Measurements from ENCODE around the gene MAPRE2. TPM values are rescaled to one million over a fixed set of nuclear protein-coding genes. Genes with fewer than 3 reads are reported as not detected.

MAPRE2 gene
- total and polyA plus RNA-seq, 4 donors, result 65.3 to 203 (median 129) TPM

DNA sequence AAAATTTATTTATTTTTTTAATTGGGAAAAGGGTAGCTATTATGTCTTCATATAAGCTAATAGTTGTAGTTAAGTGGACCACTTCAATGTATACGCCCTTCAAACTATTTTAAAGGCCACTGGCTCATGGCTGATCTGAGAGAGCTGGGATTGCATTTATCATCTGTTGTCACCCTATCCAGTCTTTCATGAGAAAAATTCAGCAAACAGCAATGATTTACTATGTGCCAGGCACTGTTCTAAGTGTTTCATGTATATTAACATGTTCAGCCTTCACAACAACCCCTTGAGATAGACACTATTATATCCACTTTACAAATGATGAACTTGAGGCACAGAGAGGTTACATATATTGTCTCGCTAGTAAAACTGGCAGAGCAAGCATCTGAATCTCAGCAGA, 133.5 kb downstream of the MAPRE2 start:
- no peak overlapping the region for H3K4me3 ChIP-seq (ENCODE audit: low read depth, low read length)
- no peaks in the 10 kb centered on the region for H3K36me3 ChIP-seq (ENCODE audit: control insufficient read depth, insufficient read depth, low read length)
- no peaks in the 10 kb centered on the region for H3K4me1 ChIP-seq (ENCODE audit: control insufficient read depth, insufficient read depth, low read length)
- H3K27me3 ChIP-seq (ENCODE audit: control insufficient read depth, insufficient read depth, low read length), result no peaks in the 10 kb centered on the region
- WGBS (ENCODE audit: insufficient coverage), result 100% methylated on average over 1 of the region's 2 CpGs
- peaks cover 2% of the 10 kb centered on the region for H3K9me3 ChIP-seq (ENCODE audit: control insufficient read depth, insufficient read depth, low read length)
- no peak overlapping the region for H3K27ac ChIP-seq (ENCODE audit: low read depth, low read length)
- no peak for DNase-seq (ENCODE audit: low read depth in 4 of 6, low spot score in 6 of 6)

DNA sequence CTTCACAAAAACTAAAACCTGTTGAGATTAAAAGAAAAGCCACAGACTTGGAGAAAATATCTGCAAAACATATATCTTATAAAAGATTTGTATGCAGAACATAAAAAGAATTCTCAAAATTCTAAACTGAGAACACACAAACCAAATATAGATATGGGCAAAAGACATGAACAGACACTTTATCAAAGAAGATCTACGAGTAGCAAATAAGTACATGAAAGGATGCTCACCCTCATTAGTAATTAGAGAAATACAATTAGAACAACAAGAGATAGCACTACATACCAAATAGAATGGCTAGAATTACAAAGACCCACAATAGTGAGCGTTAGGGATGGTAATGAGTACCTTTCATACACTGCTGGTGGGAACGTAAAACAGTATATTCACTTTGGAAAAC, 135.7 kb downstream of the MAPRE2 start:
- WGBS (ENCODE audit: insufficient coverage), result no CpG with 5 or more reads among the region's 3 CpGs
- Histone ChIP-seq H3K4me3 (ENCODE audit: low read depth, low read length) (no peak overlapping the region), H3K27me3 (ENCODE audit: control insufficient read depth, insufficient read depth, low read length) (no peaks in the 10 kb centered on the region), H3K27ac (ENCODE audit: low read depth, low read length) (no peak overlapping the region), H3K9me3 (ENCODE audit: control insufficient read depth, insufficient read depth, low read length) (peaks cover 2% of the 10 kb centered on the region), H3K4me1 (ENCODE audit: control insufficient read depth, insufficient read depth, low read length) (no peaks in the 10 kb centered on the region), H3K36me3 (ENCODE audit: control insufficient read depth, insufficient read depth, low read length) (no peaks in the 10 kb centered on the region)
- DNase-seq (ENCODE audit: low read depth in 4 of 6, low spot score in 6 of 6), result no peak

- H3K27ac ChIP-seq (ENCODE audit: low read depth, low read length), result no peak overlapping the region
- no peaks in the 10 kb centered on the region for H3K36me3 ChIP-seq (ENCODE audit: control insufficient read depth, insufficient read depth, low read length)
- WGBS (ENCODE audit: insufficient coverage), result no CpG with 5 or more reads among the region's 3 CpGs
- H3K4me3 ChIP-seq (ENCODE audit: low read depth, low read length), result no peak overlapping the region
- H3K9me3 ChIP-seq (ENCODE audit: control insufficient read depth, insufficient read depth, low read length), result peaks cover 2% of the 10 kb centered on the region
- no peaks in the 10 kb centered on the region for H3K4me1 ChIP-seq (ENCODE audit: control insufficient read depth, insufficient read depth, low read length)
- no peaks in the 10 kb centered on the region for H3K27me3 ChIP-seq (ENCODE audit: control insufficient read depth, insufficient read depth, low read length)
- DNase-seq (ENCODE audit: low read depth in 4 of 6, low spot score in 6 of 6), result no peak
Observed at GRCh38 chr18:35178260-35178659, 137.0 kb downstream of the MAPRE2 start.

DNA sequence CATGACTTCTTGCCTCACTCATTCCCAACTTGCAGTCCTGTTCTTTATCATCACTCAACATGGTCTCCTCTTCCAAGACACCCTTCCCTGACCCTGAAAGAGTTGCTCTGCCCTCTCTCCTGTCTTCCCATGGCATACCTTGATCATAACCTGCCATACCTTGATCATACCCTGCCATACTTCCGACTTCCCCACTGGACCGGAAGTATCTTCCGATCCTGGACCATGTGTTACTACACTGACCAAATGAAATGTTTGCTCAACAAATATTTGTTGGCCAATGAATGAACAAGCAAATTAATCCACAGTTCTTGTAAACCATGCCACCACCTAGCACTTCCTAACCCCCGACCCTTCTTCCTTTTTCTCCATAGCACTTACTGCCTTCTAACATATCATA, 138.7 kb downstream of the MAPRE2 start:
- Histone ChIP-seq H3K9me3 (ENCODE audit: control insufficient read depth, insufficient read depth, low read length) (peaks cover 2% of the 10 kb centered on the region), H3K4me1 (ENCODE audit: control insufficient read depth, insufficient read depth, low read length) (no peaks in the 10 kb centered on the region), H3K27ac (ENCODE audit: low read depth, low read length) (no peak overlapping the region), H3K27me3 (ENCODE audit: control insufficient read depth, insufficient read depth, low read length) (no peaks in the 10 kb centered on the region), H3K4me3 (ENCODE audit: low read depth, low read length) (no peak overlapping the region), H3K36me3 (ENCODE audit: control insufficient read depth, insufficient read depth, low read length) (no peaks in the 10 kb centered on the region)
- 93% methylated on average over 4 of the region's 4 CpGs for WGBS (ENCODE audit: insufficient coverage)
- no peak for DNase-seq (ENCODE audit: low read depth in 4 of 6, low spot score in 6 of 6)

DNA sequence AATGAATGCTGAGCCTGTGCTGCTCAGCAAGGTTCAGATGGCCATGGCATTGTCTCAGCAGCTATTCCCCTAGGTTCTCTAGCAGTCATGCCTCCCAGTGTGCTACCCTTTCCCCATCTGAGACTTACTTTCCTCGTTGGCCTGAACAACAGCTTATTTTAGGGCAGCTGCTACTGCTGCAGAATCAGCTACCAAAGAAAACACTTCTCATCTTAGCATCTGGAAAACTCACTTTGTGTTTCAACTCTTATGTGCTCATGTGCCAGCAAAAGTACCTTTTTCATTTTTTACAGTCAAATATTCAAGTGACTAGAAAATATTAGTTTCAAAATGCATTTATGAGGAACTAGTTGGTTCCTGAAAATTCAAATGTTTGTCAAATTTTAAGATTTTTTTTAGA, 139.2 kb downstream of the MAPRE2 start:
- no peak for DNase-seq (ENCODE audit: low read depth in 4 of 6, low spot score in 6 of 6)
- Histone ChIP-seq H3K27me3 (ENCODE audit: control insufficient read depth, insufficient read depth, low read length) (no peaks in the 10 kb centered on the region), H3K36me3 (ENCODE audit: control insufficient read depth, insufficient read depth, low read length) (no peaks in the 10 kb centered on the region), H3K4me3 (ENCODE audit: low read depth, low read length) (no peak overlapping the region), H3K4me1 (ENCODE audit: control insufficient read depth, insufficient read depth, low read length) (no peaks in the 10 kb centered on the region), H3K27ac (ENCODE audit: low read depth, low read length) (no peak overlapping the region), H3K9me3 (ENCODE audit: control insufficient read depth, insufficient read depth, low read length) (peaks cover 2% of the 10 kb centered on the region)
- WGBS (ENCODE audit: insufficient coverage), result 47% methylated on average over 1 of the region's 1 CpG

DNA sequence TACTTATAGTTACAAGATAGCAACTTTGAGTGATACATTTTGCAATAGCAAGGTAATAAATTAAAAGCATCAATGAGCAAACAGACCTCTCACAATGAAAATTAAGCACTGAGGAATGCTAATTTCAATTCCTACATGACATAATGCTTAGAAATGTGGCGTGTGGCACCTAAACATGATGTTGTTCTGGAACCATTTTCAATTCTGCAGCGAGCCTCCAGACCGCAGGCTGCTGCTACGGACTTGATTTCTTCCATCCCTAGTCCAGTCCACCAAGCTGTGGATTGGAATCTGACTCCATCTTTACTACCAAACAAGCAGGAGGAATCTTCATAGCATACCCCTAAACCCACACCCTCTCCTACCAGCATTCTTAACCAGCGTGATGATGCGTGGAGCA, 140.9 kb downstream of the MAPRE2 start:
- WGBS (ENCODE audit: insufficient coverage), result 93% methylated on average over 3 of the region's 6 CpGs
- H3K27ac ChIP-seq (ENCODE audit: low read depth, low read length), result no peak overlapping the region
- no peak overlapping the region for H3K4me3 ChIP-seq (ENCODE audit: low read depth, low read length)
- H3K36me3 ChIP-seq (ENCODE audit: control insufficient read depth, insufficient read depth, low read length), result no peaks in the 10 kb centered on the region
- DNase-seq (ENCODE audit: low read depth in 4 of 6, low spot score in 6 of 6), result no peak
- no peaks in the 10 kb centered on the region for H3K4me1 ChIP-seq (ENCODE audit: control insufficient read depth, insufficient read depth, low read length)
- no peaks in the 10 kb centered on the region for H3K27me3 ChIP-seq (ENCODE audit: control insufficient read depth, insufficient read depth, low read length)
- H3K9me3 ChIP-seq (ENCODE audit: control insufficient read depth, insufficient read depth, low read length), result no peaks in the 10 kb centered on the region

DNA sequence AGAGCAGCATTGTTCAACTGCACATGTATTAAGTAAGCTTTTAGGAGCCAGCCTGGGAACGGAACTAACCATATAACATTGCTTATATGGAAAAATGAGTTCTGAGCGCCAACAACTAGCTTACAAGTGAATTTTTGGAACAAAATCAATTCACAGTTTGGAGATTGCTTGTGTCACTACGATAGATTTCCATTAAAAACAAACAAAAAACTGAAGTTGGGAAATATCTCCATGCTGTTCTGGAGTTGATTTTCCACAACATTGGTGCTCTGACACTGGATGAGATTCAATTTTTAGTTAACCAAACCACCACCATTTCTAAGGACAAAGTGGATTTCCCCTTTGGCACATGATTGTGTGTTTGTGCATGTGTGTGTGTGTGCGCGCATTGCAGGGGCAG, 142.7 kb downstream of the MAPRE2 start:
- Histone ChIP-seq H3K27me3 (ENCODE audit: control insufficient read depth, insufficient read depth, low read length) (no peaks in the 10 kb centered on the region), H3K36me3 (ENCODE audit: control insufficient read depth, insufficient read depth, low read length) (no peaks in the 10 kb centered on the region), H3K9me3 (ENCODE audit: control insufficient read depth, insufficient read depth, low read length) (no peaks in the 10 kb centered on the region), H3K4me3 (ENCODE audit: low read depth, low read length) (no peak overlapping the region), H3K4me1 (ENCODE audit: control insufficient read depth, insufficient read depth, low read length) (no peaks in the 10 kb centered on the region), H3K27ac (ENCODE audit: low read depth, low read length) (no peak overlapping the region)
- no peak for DNase-seq (ENCODE audit: low read depth in 4 of 6, low spot score in 6 of 6)
- WGBS (ENCODE audit: insufficient coverage), result no CpG with 5 or more reads among the region's 5 CpGs

- Histone ChIP-seq H3K9me3 (ENCODE audit: control insufficient read depth, insufficient read depth, low read length) (no peaks in the 10 kb centered on the region), H3K27ac (ENCODE audit: low read depth, low read length) (peak overlapping the region; percentile 19), H3K4me3 (ENCODE audit: low read depth, low read length) (no peak overlapping the region), H3K27me3 (ENCODE audit: control insufficient read depth, insufficient read depth, low read length) (no peaks in the 10 kb centered on the region), H3K36me3 (ENCODE audit: control insufficient read depth, insufficient read depth, low read length) (no peaks in the 10 kb centered on the region), H3K4me1 (ENCODE audit: control insufficient read depth, insufficient read depth, low read length) (no peaks in the 10 kb centered on the region)
- DNase-seq (ENCODE audit: low read depth in 4 of 6, low spot score in 6 of 6), result no peak
- 71% methylated on average over 1 of the region's 2 CpGs for WGBS (ENCODE audit: insufficient coverage)
Observed at GRCh38 chr18:35185771-35186170, 144.6 kb downstream of the MAPRE2 start.

DNA sequence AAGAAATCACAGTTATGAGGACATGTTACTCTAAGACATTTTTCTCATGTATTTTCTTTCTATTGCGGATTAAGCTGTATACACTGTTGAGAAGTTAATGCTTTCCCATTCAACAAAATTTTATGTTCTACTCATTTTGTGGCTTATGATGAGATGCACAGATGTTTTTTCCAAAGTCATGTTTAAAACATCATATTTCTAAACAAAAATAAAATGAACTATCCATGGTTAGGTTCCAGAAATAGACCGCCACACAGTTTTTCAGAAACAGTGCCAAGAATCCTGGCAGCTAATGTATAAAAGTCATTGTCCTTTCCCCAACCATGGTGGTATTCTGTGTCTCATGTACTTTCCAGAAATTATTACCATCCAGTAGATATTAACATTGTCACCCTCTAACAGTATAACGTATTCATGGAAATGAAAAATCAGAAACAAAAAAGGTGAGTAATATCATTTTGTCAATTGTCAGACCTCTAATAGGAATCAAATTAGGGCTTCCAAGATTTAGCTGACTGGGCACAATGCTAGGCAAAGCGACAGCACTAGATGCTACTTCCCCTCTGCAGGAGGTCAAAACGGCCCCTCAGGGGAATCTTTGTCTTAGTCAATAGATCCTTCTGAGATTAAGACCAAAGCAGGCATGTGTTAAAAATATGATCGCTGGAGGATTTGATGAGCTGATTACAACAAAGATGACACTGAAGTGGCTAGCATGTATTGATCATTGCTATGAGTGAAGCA, 145.2 kb downstream of the MAPRE2 start:
- no peak overlapping the region for H3K4me3 ChIP-seq (ENCODE audit: low read depth, low read length)
- H3K27me3 ChIP-seq (ENCODE audit: control insufficient read depth, insufficient read depth, low read length), result no peaks in the 10 kb centered on the region
- 58% methylated on average over 2 of the region's 6 CpGs for WGBS (ENCODE audit: insufficient coverage)
- no peaks in the 10 kb centered on the region for H3K36me3 ChIP-seq (ENCODE audit: control insufficient read depth, insufficient read depth, low read length)
- H3K9me3 ChIP-seq (ENCODE audit: control insufficient read depth, insufficient read depth, low read length), result no peaks in the 10 kb centered on the region
- peak in 1 of 6 donors; percentile 6 for DNase-seq (ENCODE audit: low read depth in 4 of 6, low spot score in 6 of 6)
- no peaks in the 10 kb centered on the region for H3K4me1 ChIP-seq (ENCODE audit: control insufficient read depth, insufficient read depth, low read length)
- peak overlapping the region; percentile 27 for H3K27ac ChIP-seq (ENCODE audit: low read depth, low read length)

DNA sequence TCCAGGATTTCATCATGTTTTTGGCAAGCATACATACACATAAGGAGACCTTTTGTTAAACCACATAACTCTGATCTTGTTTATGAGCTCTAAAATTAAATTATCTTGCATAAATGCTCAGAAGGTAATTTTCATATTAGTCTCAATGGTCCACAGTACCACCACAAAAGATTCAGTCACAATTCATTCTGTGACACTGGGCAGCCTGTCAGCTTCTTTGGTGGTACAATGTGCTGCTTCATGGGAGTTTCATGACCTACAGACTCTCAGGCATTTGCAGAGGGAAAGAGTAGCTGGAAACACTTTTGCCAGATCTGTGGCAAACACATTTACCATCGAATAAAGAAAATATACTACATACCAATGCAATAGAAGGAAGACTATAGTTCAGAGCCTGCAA, 148.3 kb downstream of the MAPRE2 start:
- no peaks in the 10 kb centered on the region for H3K4me1 ChIP-seq (ENCODE audit: control insufficient read depth, insufficient read depth, low read length)
- no peak overlapping the region for H3K4me3 ChIP-seq (ENCODE audit: low read depth, low read length)
- H3K27ac ChIP-seq (ENCODE audit: low read depth, low read length), result peak overlapping the region; percentile 79
- WGBS (ENCODE audit: insufficient coverage), result no CpG with 5 or more reads among the region's 1 CpG
- H3K36me3 ChIP-seq (ENCODE audit: control insufficient read depth, insufficient read depth, low read length), result no peaks in the 10 kb centered on the region
- peak in 4 of 6 donors; percentile 24 to 73 (median 32) for DNase-seq (ENCODE audit: low read depth in 4 of 6, low spot score in 6 of 6)
- no peaks in the 10 kb centered on the region for H3K27me3 ChIP-seq (ENCODE audit: control insufficient read depth, insufficient read depth, low read length)
- no peaks in the 10 kb centered on the region for H3K9me3 ChIP-seq (ENCODE audit: control insufficient read depth, insufficient read depth, low read length)

Data from spinal cord (tissue), 10 donors.